IMR-90 (cell line): ENCODE data around the gene IFNW1. TPM values are rescaled to one million over a fixed set of nuclear protein-coding genes. Genes with fewer than 3 reads are reported as not detected.

Experiments
- ATAC-seq: fragments of 200-7000 bp; cut with Tn5 transposase; 2 replicates; pipeline ENCODE4 v1.9.1; 2020; ENCODE audit warnings: low read depth, mild to moderate bottlenecking, moderate library complexity
- BruUV-seq: library from RNA; stranded (reverse); fragments of 400-500 nt; replicated peaks from 2 replicates; lab custom pipeline; 2021; lab: Mats Ljungman, UMichigan
- CTCF ChIA-PET: fragments of 300-600 bp; formaldehyde crosslinking; extraction: SDS; loops from one replicate; lab custom pipeline; 2021; ENCODE audit warnings: antibody characterized with exemption; lab: Yijun Ruan, JAX
- POLR2A ChIA-PET: fragments of 300-600 bp; sonication (Branson Sonifier 250); formaldehyde crosslinking; loops from one replicate; lab custom pipeline; 2022; ENCODE audit warnings: antibody characterized with exemption; ENCODE audit not compliant: unreplicated experiment; lab: Charles Lee
- DNase-seq: peaks from one replicate; pipeline ENCODE4 v3.0.0; 2013
- H2AFZ ChIP-seq: replicated peaks from 2 replicates; pipeline ENCODE3; 2013; ENCODE audit warnings: low read length, mild to moderate bottlenecking; ENCODE audit not compliant: poor library complexity
- H2AK5ac ChIP-seq: 2 replicates; pipeline ENCODE4 v1.6.1; 2013; ENCODE audit warnings: low read depth, low read length, inconsistent platforms
- H2AK9ac ChIP-seq: replicated peaks from 2 replicates; pipeline ENCODE3; 2013; ENCODE audit warnings: mild to moderate bottlenecking, low read depth, low read length, moderate library complexity; ENCODE audit not compliant: poor library complexity
- H2BK120ac ChIP-seq: 2 replicates; pipeline ENCODE4 v1.6.1; 2013; ENCODE audit warnings: low read depth, low read length, inconsistent platforms
- H2BK15ac ChIP-seq: 3 replicates; pipeline ENCODE4 v1.6.1; 2013; ENCODE audit warnings: low read depth, low read length, inconsistent platforms
- H2BK20ac ChIP-seq: 2 replicates; pipeline ENCODE4 v1.6.1; 2013; ENCODE audit warnings: low read depth, mild to moderate bottlenecking, inconsistent platforms, low read length, moderate library complexity
- H2BK5ac ChIP-seq: 2 replicates; pipeline ENCODE4 v1.6.1; 2013; ENCODE audit warnings: mild to moderate bottlenecking, low read depth, low read length, inconsistent platforms; ENCODE audit not compliant: poor library complexity, severe bottlenecking
- H3K14ac ChIP-seq: replicated peaks from 2 replicates; pipeline ENCODE4 v1.6.1; 2013; ENCODE audit warnings: low read depth, low read length, inconsistent platforms
- H3K18ac ChIP-seq: 2 replicates; pipeline ENCODE4 v1.6.1; 2013; ENCODE audit warnings: low read depth, low read length, control low read depth
- H3K23ac ChIP-seq: 2 replicates; pipeline ENCODE4 v1.6.1; 2013; ENCODE audit warnings: low read depth, low read length, inconsistent platforms
- H3K27ac ChIP-seq: 2 replicates; pipeline ENCODE4 v1.5.1; 2013; ENCODE audit warnings: mild to moderate bottlenecking, control low read depth, low read length; ENCODE audit not compliant: insufficient read depth
- H3K27me3 ChIP-seq: 2 replicates; pipeline ENCODE4 v1.6.1; 2013; ENCODE audit warnings: low read length; ENCODE audit not compliant: control insufficient read depth, insufficient read depth
- H3K36me3 ChIP-seq: 2 replicates; pipeline ENCODE4 v1.6.1; 2013; ENCODE audit warnings: low read length, mixed read lengths; ENCODE audit not compliant: control insufficient read depth, insufficient read depth
- H3K4ac ChIP-seq: 2 replicates; pipeline ENCODE4 v1.6.1; 2013; ENCODE audit warnings: low read depth, low read length, inconsistent platforms
- H3K4me1 ChIP-seq: 2 replicates; pipeline ENCODE4 v1.6.1; 2013; ENCODE audit warnings: low read length, mixed read lengths; ENCODE audit not compliant: control insufficient read depth, insufficient read depth
- H3K4me2 ChIP-seq: 2 replicates; pipeline ENCODE4 v1.6.1; 2013; ENCODE audit warnings: low read depth, mild to moderate bottlenecking, control low read depth, low read length, moderate library complexity
- H3K4me3 ChIP-seq: 2 replicates; pipeline ENCODE4 v1.5.1; 2013; ENCODE audit warnings: low read depth, mild to moderate bottlenecking, control low read depth, low read length, moderate library complexity; ENCODE audit not compliant: insufficient read depth
- H3K56ac ChIP-seq: 2 replicates; pipeline ENCODE4 v1.6.1; 2013; ENCODE audit warnings: low read length, inconsistent platforms; ENCODE audit not compliant: insufficient read depth; ENCODE audit errors: extremely low read depth
- H3K79me1 ChIP-seq, 2 experiments: 2 replicates each; pipeline ENCODE4 v1.6.1; 2013; ENCODE audit warnings: low read length in 2 of 2, inconsistent platforms in 1 of 2, low read depth in 1 of 2
- H3K9ac ChIP-seq: 2 replicates; pipeline ENCODE4 v1.6.1; 2013; ENCODE audit warnings: low read depth, low read length, control low read depth
- H3K9me1 ChIP-seq: 2 replicates; pipeline ENCODE4 v1.6.1; 2013; ENCODE audit warnings: low read length, inconsistent platforms; ENCODE audit not compliant: insufficient read depth
- H3K9me3 ChIP-seq: 2 replicates; pipeline ENCODE4 v1.6.1; 2013; ENCODE audit warnings: low read length; ENCODE audit not compliant: control insufficient read depth, insufficient read depth
- H4K20me1 ChIP-seq: 2 replicates; pipeline ENCODE4 v1.6.1; 2013; ENCODE audit warnings: low read length, inconsistent platforms; ENCODE audit not compliant: insufficient read depth
- H4K5ac ChIP-seq: 2 replicates; pipeline ENCODE4 v1.6.1; 2013; ENCODE audit warnings: mild to moderate bottlenecking, low read depth, low read length, control low read depth
- H4K8ac ChIP-seq, 2 experiments: 2 replicates each; pipeline ENCODE4 v1.6.1; 2013; ENCODE audit warnings: low read depth in 2 of 2, low read length in 2 of 2, control low read depth in 1 of 2, inconsistent platforms in 1 of 2
- H4K91ac ChIP-seq: 2 replicates; pipeline ENCODE4 v1.6.1; 2013; ENCODE audit warnings: low read depth, low read length, inconsistent platforms; ENCODE audit not compliant: insufficient read depth
- FOS ChIP-seq: fragments of 150-350 bp; IDR thresholded peaks from 2 replicates; pipeline ENCODE4 v1.6.1; 2016; ENCODE audit warnings: low read depth, low read length
- WGBS, 2 experiments: methylation state at CpG; one replicate each; pipeline versions ENCODE4 v1.1.5 to v1.1.7; 2013; ENCODE audit warnings: missing lambda C conversion rate in 2 of 2; ENCODE audit not compliant: insufficient read length in 1 of 2; ENCODE audit errors: extremely low coverage in 2 of 2; 5-methylcytosine and 5-hydroxymethylcytosine counted together
- dilution Hi-C: fragments of 300-500 bp; cut with HindIII; formaldehyde crosslinking; loops from one replicate; pipeline ENCODE4 v1.14.3; 2018; ENCODE audit warnings: low sequenced_read_pairs; ENCODE audit not compliant: unreplicated experiment
- in situ Hi-C: fragments of 300-500 bp; cut with MboI; formaldehyde crosslinking; loops from 3 replicates; pipeline ENCODE4 v1.14.3; 2019; ENCODE audit warnings: low sequenced_read_pairs, inconsistent platforms, mixed read lengths
- intact Hi-C: fragments of 100-400 bp; cut with micrococcal nuclease; formaldehyde crosslinking; loops from 2 replicates; pipeline ENCODE4 v1.10.0; 2022
- polyA plus RNA-seq, 3 experiments: library from polyadenylated mRNA; depleted of rRNA; stranded (reverse); fragments of >200 nt; gene quantifications; 2 replicates each; pipeline ENCODE4 v1.2.3, GENCODE V29; 2012; ENCODE audit warnings: low replicate concordance in 1 of 3
- total RNA-seq: library from RNA; depleted of rRNA; stranded (reverse); fragments of >200 nt; gene quantifications from 2 replicates; pipeline ENCODE4 v1.2.3, GENCODE V29; 2012

Gene IFNW1
- total and polyA plus RNA-seq, 2 of the 4 experiments (the other 2 are of a cell fraction) = not detected

- Histone ChIP-seq H3K9ac (no peak overlapping the region), H3K4me1 (no peaks in the 10 kb centered on the region), H3K56ac (no peak overlapping the region), H3K27me3 (no peaks in the 10 kb centered on the region), H3K36me3 (no peaks in the 10 kb centered on the region), H3K4me3 (no peak overlapping the region), H4K91ac (no peak overlapping the region), H3K4me2 (no peak overlapping the region), H3K18ac (no peak overlapping the region), H4K20me1 (no peaks in the 10 kb centered on the region), H2BK120ac (no peak overlapping the region), H3K23ac (no peak overlapping the region), H2AK9ac (no peak overlapping the region), H2BK20ac (no peak overlapping the region), H4K8ac (no peak overlapping the region), H3K9me1 (no peaks in the 10 kb centered on the region), H3K27ac (no peak overlapping the region), H2AFZ (no peak overlapping the region), H3K9me3 (no peaks in the 10 kb centered on the region), H2BK5ac (no peak overlapping the region), H3K79me1 (no peaks in the 10 kb centered on the region), H2BK15ac (no peak overlapping the region), H3K14ac (no peak overlapping the region), H2AK5ac (no peak overlapping the region), H4K5ac (no peak overlapping the region), H3K4ac (no peak overlapping the region)
- ATAC-seq (peak; percentile 73), DNase-seq (peak; percentile 30)
- intact Hi-C loops = no loop called here
- CTCF ChIA-PET = no interaction called here
- dilution Hi-C loops = no loop called here
- in situ Hi-C loops = loop anchor here (25.0 kb wide), 1 partner anchor 915 kb away; no protein-coding TSS in a partner anchor
- no peak for TF ChIP-seq FOS
- POLR2A ChIA-PET = interaction anchor here (0.6 kb wide), 1 partner anchor 1421 kb away, joined by 7 read pairs; no protein-coding TSS in a partner anchor
- no TSS peak for BruUV-seq
- no CpG with 5 or more reads among the region's 1 CpG for WGBS, 2 experiments
Observed at GRCh38 chr9:21102305-21102704, 39.3 kb downstream of the IFNW1 start.
